HG03103 (cell line): ENCODE data around the gene E2F7.

Source experiments
- ATAC-seq: cut with Tn5 transposase; IDR thresholded peaks from one replicate; pipeline ENCODE4 v1.9.1; 2021; ENCODE audit warnings: low read depth; ENCODE audit not compliant: unreplicated experiment

Gene E2F7

DNA sequence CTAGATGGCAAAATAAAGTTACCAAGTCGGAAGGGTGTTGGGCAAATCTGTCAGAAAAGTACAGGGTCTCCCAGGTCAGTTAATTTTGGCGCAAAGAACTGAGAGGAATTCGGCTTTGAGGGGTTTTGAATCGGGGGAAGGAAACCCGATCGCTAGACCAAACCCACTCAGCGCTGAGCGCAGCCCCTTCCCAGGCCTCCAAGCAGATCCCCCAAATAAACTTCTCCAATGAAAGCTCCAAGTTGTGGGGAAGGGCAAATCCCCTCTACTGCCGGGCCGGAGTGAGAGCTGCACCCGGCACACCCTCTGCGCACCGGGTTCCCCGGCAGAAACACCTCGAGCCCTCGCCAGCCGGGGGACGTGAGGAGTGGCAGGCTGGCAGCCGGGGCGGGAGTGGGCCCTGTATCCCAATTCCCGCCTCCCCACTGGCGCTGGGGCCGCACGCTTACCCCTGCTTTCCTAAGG, 441 bp downstream of the E2F7 start:
- peak; percentile 0 for ATAC-seq

DNA sequence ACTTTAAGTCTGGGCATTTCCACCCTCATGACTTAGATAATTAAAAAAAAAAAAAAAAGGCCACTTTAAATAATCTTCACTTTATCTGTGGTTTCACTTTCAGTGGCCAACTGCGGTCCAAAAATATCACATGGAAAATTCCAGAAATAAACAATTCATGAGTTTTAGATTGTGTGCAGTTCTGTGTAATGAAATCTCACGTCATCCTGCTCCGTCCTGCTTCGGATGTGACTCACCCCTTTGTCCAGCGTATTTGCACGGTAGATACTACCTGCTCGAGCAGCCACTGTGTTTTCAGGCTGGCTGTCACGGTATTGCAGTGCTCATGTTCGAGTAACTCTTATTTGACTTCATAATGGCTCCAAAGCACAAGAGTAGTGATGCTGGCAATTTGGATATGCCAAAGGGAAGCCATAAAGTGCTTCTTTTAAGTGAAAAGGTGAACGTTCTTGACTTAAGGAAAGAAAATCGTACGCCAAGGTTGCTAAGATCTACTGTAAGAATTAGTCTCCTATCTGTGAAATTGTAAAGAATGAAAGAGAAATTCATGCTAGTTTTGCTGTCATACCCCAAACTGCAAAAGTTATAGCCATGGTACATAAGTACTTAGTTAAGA, 2.4 kb downstream of the E2F7 start:
- ATAC-seq, result peak; percentile 27

DNA sequence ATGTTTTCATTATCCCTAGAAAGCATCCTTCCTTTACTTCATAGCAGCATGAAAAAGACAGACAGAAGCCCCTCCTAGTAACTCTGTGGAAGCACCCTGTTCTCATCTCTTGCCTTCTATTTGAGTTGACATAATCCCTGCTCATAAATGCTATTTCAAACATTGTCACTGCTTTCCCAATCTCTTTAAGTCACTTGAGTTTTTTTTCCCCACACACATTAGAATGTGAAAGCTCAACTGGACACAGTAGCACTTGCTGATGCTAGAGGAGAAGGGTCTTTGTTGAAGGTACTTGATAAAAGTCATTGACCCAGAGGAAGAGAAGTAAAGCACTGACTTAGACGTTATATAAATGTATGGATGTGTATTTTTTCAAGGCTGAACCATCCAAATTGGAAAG, 3.0 kb downstream of the E2F7 start:
- ATAC-seq, result no peak

DNA sequence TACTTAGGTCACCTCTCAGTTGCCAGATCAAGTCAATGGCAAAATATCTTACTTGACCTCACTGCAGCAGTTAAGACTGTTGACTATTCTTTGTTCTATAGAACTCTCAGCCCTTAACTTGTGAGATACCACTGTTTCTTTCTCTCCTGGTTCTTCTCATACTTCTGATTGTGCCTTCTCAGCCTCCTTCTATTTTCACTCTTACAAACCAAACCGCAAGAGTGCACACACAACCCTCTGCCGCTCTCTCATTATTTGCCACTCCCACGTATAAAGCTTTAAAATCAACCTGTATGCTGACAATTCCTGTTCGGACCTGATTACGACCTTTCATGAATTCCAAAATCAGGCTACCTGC, 4.5 kb downstream of the E2F7 start:
- peak; percentile 29 for ATAC-seq

DNA sequence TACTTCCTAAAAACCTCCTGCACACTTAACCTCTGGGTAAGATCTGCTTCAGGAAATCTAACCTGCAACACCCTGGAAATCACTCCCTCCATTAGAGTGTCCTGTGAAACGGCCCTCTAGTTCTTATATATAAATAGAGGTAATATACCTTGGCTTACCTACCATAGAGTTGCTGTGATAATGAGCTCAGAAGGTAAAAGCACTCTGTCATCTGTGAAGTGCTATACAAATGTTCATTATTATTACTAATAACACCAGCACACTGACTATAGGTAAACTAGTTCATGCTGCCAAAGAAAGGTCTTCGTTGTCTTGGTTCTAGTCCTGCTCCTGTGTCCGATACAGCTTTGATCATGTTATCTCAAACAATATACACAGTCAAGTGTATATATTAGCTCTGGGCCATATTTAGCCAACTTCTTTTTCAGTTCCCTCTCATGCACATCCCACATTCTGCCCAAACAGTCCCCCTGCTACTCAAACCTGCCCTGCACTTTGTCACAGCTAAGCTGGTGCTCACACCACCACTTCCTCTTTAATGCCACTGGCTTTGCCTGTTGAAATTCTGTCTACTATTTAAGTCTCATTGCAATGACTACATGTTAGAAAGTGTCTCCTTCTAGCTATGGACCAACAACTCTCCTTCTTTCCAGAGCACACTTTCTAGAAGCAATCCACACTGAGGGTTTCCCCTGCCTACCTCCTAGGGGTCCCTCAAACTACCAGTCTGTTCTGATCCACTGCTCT, 5.1 kb downstream of the E2F7 start:
- peak; percentile 73 for ATAC-seq

DNA sequence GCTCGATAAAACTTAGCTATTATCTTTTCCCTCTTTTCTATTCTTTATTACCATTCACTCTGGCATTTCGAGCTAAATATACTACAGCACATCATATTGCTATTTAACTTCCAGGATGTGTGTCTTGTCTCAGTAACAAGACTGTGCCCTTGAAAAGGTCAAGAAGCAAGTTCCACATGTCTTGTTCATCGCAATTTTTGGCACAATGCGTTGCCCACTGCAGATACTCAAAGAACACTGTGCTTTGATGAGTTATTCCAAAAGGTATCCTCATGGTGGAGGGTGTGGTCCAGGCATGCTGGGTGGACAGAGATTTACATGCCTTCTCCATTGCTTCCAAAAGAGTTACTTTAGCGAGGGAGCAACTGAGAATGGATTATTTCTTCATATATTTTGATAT, 6.6 kb downstream of the E2F7 start:
- no peak for ATAC-seq

DNA sequence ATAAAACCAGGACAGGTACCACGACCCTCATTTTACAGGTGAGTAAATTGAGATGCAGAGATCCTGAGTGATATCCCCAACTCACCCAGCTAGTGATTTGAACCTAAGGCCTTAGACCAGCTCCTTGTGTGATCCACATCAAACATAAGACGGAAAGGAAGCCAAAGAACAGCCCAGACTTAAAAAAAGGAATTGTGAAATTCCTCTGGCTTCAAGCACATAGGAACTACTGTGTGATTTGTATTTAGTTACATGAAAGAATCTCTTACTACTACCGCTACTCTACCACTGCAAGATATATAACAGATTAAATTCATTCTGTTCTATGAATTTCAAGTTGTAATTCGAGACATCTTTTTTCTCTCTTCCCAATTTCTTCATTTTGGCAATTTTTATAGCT, 10.5 kb downstream of the E2F7 start:
- no peak for ATAC-seq

DNA sequence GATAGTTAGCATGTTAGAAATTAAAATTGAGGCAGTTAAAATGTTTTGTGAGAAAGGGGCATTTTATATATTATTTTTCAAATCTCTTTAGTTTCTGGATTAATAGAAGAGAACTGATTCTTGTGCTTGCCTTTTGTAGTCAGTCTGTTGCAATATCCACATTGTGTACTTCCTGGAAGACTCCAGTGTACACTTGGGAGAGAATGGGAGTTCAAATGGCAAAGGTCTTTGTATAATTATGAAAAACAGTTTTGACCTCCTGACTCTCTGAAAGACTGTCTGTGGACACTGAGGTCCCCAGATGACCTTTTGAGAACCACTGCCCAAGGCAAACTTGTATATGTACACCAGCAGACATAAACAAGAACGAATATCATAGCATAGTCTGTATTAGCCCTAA, 12.1 kb downstream of the E2F7 start:
- ATAC-seq, result no peak

DNA sequence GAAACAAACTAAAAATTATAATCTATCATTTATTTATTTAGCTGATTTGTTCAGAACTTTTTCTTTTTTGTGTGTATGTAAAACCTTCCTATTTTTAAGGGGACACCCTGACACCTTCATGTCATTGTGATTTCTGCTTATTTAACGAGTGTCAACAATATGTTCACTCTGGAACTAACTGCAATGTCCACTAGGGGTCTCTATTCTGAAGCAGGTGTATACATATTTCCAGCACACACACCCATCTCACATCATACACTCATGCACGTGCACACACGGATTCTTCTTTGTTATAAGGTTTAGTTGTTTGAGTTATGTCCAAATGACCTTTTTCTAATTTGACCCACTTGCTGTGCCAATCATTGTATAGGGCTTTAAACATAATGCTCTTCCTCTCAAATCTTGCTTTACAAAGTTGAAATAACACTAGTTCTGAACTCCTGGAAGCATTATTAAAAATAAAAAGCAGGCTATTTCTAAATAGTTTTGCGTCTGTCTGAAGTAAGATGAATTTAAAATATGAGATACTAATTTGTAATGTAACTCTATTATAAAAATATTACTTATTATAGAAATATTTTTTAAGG, 15.5 kb downstream of the E2F7 start:
- peak; percentile 99 for ATAC-seq

DNA sequence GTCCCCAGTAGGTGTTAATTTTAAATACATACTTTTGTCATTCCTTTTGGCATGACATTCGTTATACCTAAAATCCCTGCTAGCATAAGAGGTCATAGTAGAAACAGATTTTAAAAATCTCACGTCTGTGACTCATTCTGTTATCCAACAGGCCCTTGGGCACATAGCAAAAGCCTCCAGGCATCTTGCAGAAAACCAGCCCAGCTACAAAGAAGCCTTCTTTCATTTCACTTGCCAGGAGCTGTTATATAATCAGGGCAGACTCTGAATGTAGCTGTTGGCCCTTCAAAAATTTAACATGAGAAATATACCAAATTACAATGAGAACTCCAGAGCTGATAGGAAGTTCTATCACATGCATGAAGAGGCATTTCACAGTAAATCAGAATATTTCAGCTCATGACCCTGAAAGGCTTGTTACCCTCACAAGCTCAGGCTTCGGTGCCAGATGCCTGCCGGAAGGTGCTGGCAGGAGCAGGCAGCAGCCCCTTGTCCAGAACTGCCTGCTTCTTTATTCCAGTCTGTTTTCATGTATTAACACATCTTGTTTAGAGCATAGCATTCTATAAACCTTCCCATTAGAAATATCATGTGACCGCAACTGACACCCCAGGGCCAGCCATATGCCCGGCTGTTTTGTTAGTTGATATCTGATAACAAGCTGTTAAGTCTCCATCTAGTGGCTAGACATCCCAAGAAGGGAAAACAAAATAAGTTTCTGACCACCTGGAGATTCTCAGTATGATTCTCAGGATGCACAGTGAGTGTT, 17.8 kb downstream of the E2F7 start:
- ATAC-seq, result no peak

DNA sequence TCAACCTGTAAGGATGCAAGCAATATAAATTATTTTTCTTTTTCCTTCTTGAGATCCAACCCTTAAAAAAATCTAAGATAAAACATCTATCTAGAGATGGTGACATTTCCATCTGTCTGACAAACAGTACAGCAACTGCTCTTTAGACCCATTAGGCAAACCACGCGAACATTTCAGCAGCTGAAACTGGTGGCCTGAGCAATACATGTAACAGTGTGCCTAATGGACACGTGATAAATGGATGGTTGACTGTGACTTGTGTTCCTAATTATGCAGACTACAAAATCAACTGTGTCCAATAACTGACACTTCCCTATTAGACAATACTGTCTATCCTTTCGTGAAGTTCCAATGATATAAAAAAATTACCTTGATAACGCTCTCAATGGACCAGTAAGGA, 18.9 kb downstream of the E2F7 start:
- ATAC-seq, result no peak

DNA sequence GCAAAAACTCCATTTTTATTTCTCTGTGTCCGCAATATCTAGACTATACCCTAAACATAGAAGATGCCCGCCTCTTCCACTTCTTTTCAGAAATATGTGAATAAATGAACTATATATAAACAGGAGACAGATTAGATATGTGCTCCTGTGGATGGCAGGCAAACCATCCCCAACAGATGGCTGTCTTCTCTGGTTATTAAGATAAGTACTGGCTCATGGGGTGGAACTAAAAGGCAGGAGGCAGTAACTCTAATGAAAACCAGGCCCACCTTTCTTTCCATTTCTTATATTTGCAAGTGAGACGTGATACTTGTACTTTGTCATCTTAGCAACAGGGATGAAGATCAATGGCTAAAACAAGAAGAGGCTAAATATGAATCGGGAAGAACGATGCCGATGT, 20.2 kb downstream of the E2F7 start:
- no peak for ATAC-seq

DNA sequence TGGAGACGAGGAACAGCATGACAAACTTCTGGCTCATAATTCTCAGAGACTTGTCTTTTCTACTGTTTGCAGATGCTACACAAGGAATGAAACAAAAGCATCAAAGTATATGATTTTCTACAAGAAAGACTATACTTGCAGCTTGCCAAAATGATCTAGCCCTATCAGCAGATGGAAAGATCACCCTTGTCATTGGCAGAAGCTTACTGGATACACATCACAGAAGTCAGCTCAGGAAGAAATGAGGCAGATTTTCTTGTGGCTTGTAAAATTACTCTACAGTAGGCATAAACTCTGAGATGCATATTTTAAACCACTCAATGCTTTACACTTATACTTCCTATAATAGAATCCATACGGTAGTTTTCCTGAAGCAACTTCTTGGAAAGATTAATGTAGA, 20.6 kb downstream of the E2F7 start:
- no peak for ATAC-seq

DNA sequence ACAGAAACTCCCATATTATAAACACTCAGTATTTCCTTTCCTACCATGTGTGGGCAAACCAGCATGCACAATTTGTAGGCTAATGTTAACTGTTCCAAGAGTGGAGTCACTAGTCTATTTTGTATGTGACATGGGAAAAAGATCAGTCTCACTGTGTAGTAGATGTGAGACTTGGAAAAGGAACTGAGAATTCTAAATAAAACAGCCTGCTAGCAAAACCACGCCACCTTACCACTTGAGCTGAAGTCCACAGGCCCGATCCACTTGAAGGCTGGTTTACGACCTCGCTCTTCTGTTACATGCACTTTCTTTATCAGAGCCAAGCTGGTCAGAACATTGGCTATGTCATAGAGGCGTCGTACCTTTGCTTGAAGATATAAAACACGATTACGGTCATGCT, 22.5 kb downstream of the E2F7 start:
- ATAC-seq, result peak; percentile 62

DNA sequence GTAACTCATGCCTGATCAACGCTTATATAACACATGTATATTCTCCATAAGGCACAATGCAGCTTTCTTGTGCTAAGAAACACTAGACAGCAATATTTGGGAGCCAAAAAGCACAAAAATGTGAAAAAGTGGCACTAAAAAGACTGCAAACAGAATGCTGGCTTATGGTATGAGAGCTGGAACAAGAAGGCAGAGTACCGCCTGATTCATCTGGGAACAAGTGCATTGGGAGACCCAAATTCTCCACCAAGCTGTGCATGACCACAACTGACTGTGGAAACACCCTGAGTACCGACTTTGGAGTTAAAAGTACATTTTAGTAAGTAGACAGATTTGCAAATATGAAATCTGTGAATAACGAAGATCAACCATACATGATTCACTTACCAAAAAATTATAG, 25.1 kb downstream of the E2F7 start:
- no peak for ATAC-seq

DNA sequence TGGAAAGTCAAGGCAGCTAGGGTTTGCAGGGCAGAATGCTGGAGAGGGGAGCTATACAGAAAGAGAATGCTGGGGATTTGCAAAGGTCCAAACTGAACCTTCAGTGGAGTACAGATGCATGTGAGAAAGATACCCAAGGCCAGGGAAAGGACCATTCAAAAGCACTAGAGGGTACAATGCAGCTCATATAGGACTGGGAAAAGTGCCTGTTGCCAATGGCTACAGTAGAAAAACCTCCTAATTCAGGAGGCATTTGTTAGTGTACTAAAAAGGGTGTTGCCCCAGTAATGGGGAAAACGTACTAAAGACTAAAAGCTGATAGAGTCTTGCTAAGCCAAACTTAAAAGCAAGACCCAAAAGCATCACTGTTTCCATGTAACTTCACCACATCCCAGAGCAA, 30.1 kb downstream of the E2F7 start:
- no peak for ATAC-seq

DNA sequence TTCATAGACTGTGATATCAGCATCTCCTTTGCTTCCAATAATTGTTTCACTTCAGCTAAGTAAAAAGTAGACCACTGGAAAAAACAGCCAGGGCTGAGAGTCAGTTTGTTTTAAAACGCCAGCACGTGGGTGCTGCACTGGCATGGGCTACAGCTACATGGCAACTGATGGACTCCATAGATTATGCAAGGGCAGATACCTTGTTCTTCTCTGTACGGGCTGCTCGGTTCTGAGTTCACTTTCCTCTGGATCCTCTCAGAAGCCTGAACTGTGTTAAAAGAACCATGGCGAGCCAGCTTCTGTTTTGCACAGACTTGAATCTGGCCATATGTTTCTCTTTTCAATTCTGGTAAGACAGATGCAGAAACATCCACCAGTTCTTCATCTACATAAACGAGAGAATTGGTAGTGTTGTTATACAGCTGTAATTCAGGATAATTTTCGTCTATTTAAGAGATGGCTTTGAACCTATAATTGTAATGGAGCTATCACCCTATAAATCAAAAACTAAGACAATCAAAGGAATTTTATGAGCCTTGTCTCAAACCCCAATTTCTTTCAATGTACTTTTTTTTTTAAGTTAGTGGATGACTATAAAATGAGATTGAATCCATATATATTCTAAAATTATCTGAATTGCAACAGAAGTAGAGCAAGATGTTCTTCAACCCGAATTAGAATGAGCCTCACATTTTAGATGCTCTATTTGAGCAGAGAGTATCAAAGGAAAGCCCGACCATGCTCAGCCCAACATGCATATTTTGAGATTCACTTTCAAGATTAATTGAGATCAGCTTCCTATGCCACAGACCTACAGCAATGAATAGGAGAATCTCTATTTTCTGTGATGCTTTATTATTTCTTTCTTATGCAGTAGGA, 31.5 kb downstream of the E2F7 start:
- ATAC-seq, result no peak

DNA sequence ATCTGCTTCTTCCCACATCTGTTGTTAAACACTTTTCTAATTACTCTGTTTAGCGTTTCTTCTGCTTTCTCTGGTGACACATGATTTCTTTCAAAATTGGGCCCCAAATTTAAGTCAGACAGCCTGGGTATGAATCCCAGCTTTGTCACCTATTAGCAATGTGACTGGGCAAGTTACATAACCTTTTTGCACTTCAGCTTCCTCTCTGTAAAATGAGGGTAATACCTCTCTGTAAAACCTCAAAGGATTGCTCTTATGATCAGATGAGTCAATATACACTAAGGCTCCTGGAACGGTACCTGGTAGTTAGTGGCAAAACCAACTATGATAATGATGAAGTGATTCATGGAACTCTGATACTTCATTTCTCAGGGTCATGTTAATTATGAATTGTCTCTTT, 33.0 kb downstream of the E2F7 start:
- ATAC-seq, result no peak

DNA sequence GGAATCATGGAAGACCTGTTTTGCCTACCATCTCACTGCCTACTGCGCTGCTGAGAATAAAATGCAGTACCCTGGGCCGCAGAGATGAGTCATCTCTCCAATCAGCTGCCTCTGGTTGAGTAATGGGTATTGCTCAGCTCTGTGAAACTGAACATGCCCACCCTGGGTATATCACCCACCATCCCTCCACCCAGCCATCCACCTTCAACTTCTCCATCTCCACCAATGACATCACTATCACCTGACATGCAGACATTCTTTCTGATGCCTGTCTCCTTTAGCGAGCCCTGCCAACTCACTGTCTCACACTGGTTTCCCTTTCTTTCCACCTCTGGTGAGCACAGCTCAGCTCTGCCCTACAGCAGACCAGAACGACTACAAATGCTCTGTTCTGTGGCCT, 33.6 kb downstream of the E2F7 start:
- ATAC-seq, result no peak

DNA sequence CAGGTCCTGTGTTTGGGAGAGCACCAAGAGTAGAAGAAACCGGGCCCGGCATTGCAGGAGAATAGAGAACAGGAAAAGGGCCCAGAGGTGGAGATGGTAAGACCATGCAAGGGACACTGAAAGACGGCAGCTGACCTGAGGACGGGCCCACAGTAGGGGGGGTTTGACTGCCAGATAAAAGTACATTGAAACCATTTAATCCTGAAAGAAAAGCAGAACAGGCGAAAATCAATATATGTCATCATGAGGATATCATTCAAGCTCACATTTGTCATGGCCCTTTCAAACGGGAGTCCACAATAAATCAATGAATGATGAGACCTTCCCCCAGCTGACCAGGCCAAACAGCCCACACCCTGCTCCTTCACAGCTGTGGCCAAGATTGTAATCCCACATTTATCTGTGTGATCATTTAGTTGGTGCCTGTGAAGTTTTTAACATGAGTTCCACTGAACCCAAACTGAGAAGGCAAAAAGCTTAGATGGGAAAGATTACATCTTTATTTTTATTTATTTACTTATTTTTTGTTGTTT, 39.5 kb downstream of the E2F7 start:
- no peak for ATAC-seq
